Measurements from ENCODE around the gene TMEM41B.
"Not testable (repeated sequence)": the region's sequence is repeated elsewhere in the genome, so short reads cannot be mapped to it uniquely, and the experiment has no call there.

Gene TMEM41B

GRCh38 chr11:9259981-9260837 lies 54.2 kb downstream of the TMEM41B start:
- DNase-seq = no peak

GRCh38 chr11:9258279-9258678 lies 56.1 kb downstream of the TMEM41B start:
- not testable (repeated sequence) for DNase-seq

GRCh38 chr11:9254416-9254815 lies 60.0 kb downstream of the TMEM41B start:
- no peak for DNase-seq

GRCh38 chr11:9253086-9253485 lies 61.3 kb downstream of the TMEM41B start:
- DNase-seq = no peak

GRCh38 chr11:9251311-9251710 lies 63.1 kb downstream of the TMEM41B start:
- DNase-seq = no peak

- DNase-seq = no peak
These were observed 64.2 kb downstream of the TMEM41B start for GRCh38 chr11:9250139-9250582.

- DNase-seq = no peak
These were observed 65.1 kb downstream of the TMEM41B start for GRCh38 chr11:9249252-9249651.

GRCh38 chr11:9247863-9248262 lies 66.5 kb downstream of the TMEM41B start:
- no peak for DNase-seq

- not testable (repeated sequence) for DNase-seq
These were observed 78.2 kb downstream of the TMEM41B start for GRCh38 chr11:9236242-9236641.

- DNase-seq = no peak
These were observed 81.9 kb downstream of the TMEM41B start for GRCh38 chr11:9232482-9232881.

GRCh38 chr11:9231848-9232177 lies 82.6 kb downstream of the TMEM41B start:
- peak; percentile 63 to 82 (median 71) for DNase-seq
